ENCODE measurements around the gene ATXN7. TPM values are rescaled to one million over a fixed set of nuclear protein-coding genes. Genes with fewer than 3 reads are reported as not detected.

The ATXN7 gene
- total and polyA plus RNA-seq, 7 donors = 2.4 to 27.2 (median 16.2) TPM

- Histone ChIP-seq H3K27ac (no peak overlapping the region), H3K27me3 (ENCODE audit: insufficient read depth in 3 of 3, low read length in 2 of 3) (no peaks in the 10 kb centered on the region), H3K4me3 (no peak overlapping the region), H3K9me3 (no peaks in the 10 kb centered on the region), H3K36me3 (ENCODE audit: insufficient read depth in 1 of 2, low read depth in 1 of 2) (no peaks in the 10 kb centered on the region), H3K4me1 (peaks cover 39% of the 10 kb centered on the region)
- peak in 1 of 2 donors; percentile 33 for DNase-seq
- ATAC-seq = peak in 2 of 4 donors; percentile 42 to 58
- WGBS, 3 donors = 76 to 82% (median 80%) methylated on average over 6 of the region's 6 CpGs
- intact Hi-C loops (cut with DNase I) = no loop called here
- TF ChIP-seq CTCF (IDR thresholded peaks at IDR 0.05) = no peak
Observed at GRCh38 chr3:63934041-63934866, 70.6 kb downstream of the ATXN7 start.

- H3K9me3 ChIP-seq = no peaks in the 10 kb centered on the region
- no peaks in the 10 kb centered on the region for H3K36me3 ChIP-seq (ENCODE audit: insufficient read depth in 1 of 2, low read depth in 1 of 2)
- TF ChIP-seq CTCF (IDR thresholded peaks at IDR 0.05) = no peak
- H3K4me3 ChIP-seq = no peak overlapping the region
- WGBS, 3 donors = 67 to 69% (median 68%) methylated on average over 4 of the region's 4 CpGs
- H3K27me3 ChIP-seq (ENCODE audit: insufficient read depth in 3 of 3, low read length in 2 of 3) = no peaks in the 10 kb centered on the region
- DNase-seq (no peak), ATAC-seq (no peak)
- intact Hi-C loops (cut with DNase I) = no loop called here
- H3K27ac ChIP-seq = no peak overlapping the region
- peaks cover 44% of the 10 kb centered on the region for H3K4me1 ChIP-seq
Observed at GRCh38 chr3:63936925-63937324, 73.3 kb downstream of the ATXN7 start.

GRCh38 chr3:63937661-63938651 lies 74.3 kb downstream of the ATXN7 start:
- WGBS, 3 donors = 85 to 90% (median 89%) methylated on average over 6 of the region's 6 CpGs
- DNase-seq (no peak), ATAC-seq (no peak)
- no peak overlapping the region for H3K4me3 ChIP-seq
- intact Hi-C loops (cut with DNase I) = no loop called here
- no peak overlapping the region for H3K27ac ChIP-seq
- no peaks in the 10 kb centered on the region for H3K9me3 ChIP-seq
- H3K27me3 ChIP-seq (ENCODE audit: insufficient read depth in 3 of 3, low read length in 2 of 3) = no peaks in the 10 kb centered on the region
- no peaks in the 10 kb centered on the region for H3K36me3 ChIP-seq (ENCODE audit: insufficient read depth in 1 of 2, low read depth in 1 of 2)
- peaks cover 44% of the 10 kb centered on the region for H3K4me1 ChIP-seq
- no peak for TF ChIP-seq CTCF (IDR thresholded peaks at IDR 0.05)

GRCh38 chr3:63940389-63940757 lies 76.7 kb downstream of the ATXN7 start:
- TF ChIP-seq CTCF (IDR thresholded peaks at IDR 0.05) = no peak
- no peak overlapping the region for H3K27ac ChIP-seq
- no peaks in the 10 kb centered on the region for H3K27me3 ChIP-seq (ENCODE audit: insufficient read depth in 3 of 3, low read length in 2 of 3)
- H3K4me3 ChIP-seq = no peak overlapping the region
- WGBS, 3 donors = 84 to 93% (median 91%) methylated on average over 4 of the region's 4 CpGs
- no peaks in the 10 kb centered on the region for H3K9me3 ChIP-seq
- peaks cover 0 to 4% of the 10 kb centered on the region in 2 donors for H3K36me3 ChIP-seq (ENCODE audit: insufficient read depth in 1 of 2, low read depth in 1 of 2)
- DNase-seq = no peak
- peak; percentile 36 to 77 (median 59) for ATAC-seq
- peaks cover 41% of the 10 kb centered on the region for H3K4me1 ChIP-seq
- intact Hi-C loops (cut with DNase I) = no loop called here

All from psoas muscle (tissue), 8 donors.